GM10266 (cell line): ENCODE results near the gene DCN.

ENCODE experiments used
- DNase-seq: peaks from one replicate; pipeline ENCODE4 v3.0.0; 2012; ENCODE audit errors: extremely low spot score
- TF ChIP-seq, protein P1 (sequence below): IDR thresholded peaks from 2 replicates; pipeline ENCODE4 v1.5.1; 2012; ENCODE audit warnings: mild to moderate bottlenecking, low read depth; ENCODE audit not compliant: control insufficient read depth, insufficient read depth; ENCODE audit errors: missing control alignments

DCN gene

DNA sequence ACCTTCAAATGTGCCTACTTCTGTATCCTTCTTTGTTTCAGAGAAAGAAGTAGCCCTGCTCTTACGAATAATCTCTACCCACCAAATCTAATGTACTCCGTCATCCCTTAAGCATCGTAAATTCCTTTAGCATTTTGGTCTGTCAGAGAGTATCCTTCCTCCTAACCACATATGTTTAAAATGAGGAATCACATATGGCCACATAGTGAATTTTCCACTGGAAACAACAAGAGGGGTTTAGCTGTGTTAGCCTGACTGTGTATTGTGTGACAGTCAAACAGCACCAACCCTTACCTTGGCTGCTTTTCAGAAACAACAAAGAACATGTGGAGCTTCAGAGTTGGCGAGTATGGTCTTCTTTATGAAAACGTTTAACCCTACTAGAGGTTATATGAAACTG, 76.8 kb downstream of the DCN start:
- DNase-seq: no peak
- TF ChIP-seq, protein P1, sequence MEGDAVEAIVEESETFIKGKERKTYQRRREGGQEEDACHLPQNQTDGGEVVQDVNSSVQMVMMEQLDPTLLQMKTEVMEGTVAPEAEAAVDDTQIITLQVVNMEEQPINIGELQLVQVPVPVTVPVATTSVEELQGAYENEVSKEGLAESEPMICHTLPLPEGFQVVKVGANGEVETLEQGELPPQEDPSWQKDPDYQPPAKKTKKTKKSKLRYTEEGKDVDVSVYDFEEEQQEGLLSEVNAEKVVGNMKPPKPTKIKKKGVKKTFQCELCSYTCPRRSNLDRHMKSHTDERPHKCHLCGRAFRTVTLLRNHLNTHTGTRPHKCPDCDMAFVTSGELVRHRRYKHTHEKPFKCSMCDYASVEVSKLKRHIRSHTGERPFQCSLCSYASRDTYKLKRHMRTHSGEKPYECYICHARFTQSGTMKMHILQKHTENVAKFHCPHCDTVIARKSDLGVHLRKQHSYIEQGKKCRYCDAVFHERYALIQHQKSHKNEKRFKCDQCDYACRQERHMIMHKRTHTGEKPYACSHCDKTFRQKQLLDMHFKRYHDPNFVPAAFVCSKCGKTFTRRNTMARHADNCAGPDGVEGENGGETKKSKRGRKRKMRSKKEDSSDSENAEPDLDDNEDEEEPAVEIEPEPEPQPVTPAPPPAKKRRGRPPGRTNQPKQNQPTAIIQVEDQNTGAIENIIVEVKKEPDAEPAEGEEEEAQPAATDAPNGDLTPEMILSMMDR: no peak

DNA sequence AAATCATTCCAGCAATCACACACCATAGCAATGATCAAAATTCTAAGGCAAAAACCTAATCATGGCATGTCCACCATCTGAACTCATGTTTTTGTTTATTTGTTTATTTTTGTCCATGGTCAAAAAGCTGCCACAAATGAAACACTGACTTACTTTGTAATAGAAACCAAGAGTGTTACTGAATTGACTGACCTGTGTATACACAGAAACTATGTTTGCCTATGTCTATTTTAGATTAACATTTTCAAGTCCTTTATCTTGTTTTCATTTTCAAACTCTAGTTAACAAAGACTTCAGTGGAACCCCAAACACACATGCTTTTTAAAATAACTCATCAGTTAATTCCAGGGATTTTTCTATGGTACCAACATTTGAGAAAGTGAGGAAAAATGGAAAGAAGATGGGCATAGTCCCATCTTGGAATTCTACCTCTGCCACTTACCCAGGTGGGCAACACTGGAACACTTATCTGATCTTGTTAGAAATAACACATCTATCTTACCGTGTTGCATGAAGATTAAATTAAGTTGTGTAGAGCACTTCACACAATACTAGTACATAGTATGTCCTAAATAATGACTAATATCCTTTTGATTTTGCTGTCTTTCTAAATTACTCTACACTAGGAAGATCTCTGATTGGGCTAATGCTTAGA, 77.7 kb downstream of the DCN start:
- TF ChIP-seq, protein P1: no peak
- DNase-seq: no peak

DNA sequence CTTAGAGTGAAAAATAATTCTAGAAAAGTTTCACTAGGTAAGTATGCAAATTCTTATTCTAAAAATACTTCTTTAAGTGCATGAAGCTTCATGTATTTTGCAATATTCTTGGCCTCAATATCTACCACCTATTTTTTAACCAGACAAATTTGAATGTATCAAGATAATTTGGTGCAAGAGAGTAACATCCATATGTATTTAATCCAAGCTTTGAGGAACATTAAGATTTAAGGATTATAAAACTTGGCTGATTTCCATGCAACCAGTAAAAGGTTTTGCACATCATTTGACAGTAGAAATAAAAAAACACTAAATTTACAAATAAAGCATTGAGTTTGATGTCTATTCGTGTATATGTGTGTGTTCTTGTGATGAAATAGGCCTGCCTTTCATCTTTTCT, 79.0 kb downstream of the DCN start:
- no peak for DNase-seq
- TF ChIP-seq, protein P1: no peak

DNA sequence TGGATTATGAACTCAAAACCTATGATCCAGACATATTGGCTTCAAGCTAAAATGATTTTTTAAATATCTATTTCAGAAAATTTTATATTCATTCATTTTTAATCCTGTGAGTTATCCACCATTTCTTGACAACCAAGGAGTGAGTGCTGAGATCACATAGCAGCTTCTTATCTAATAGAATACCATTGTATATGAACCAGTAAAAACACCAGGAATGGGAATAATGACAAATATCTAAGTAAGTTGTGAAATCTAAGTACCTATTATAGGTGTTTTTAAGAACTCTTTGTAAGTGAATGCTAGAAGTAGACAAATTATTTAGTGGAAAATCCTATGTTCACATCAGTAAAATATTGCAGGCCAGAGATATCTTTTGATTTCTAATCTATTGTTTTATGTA, 79.5 kb downstream of the DCN start:
- no peak for DNase-seq
- TF ChIP-seq, protein P1: no peak

DNA sequence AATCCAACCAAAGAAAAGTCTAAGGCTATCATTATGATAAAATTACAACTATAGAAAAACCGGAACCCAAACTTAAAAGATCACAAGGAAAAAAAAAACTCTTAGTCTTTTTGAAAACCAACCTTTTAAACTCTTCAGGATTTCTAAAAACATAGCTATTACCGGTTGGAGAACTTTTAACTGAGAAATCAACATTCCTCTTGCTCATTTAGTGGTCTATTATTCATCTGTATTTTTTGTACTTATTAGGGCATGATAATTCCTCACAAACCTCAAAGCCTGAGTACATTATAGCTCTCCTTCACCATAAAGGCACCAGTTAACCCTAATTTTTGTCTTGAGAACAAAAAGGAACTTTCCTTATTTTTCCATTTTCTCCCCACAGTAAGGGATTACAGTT, 81.7 kb downstream of the DCN start:
- DNase-seq: no peak
- TF ChIP-seq, protein P1: no peak

DNA sequence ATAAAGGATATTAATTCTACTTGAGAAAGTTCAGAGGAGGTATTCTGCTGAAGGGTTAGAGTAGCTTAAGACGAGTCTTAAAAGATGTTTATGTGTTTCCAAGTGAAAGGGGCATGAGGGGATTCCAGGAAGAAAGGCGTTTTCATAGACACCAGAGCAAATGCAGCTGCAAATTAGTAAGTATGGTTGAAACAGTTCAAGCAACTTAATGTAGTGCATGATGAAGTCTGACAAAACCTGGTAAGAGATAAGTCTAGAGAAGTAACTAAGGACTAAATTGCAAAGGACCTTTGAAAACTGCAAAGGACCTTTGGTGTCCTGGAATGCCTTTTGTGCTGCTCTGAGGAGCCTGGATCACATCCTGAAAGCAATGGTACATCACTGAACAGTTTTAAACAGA, 82.8 kb downstream of the DCN start:
- TF ChIP-seq, protein P1: no peak
- no peak for DNase-seq

DNA sequence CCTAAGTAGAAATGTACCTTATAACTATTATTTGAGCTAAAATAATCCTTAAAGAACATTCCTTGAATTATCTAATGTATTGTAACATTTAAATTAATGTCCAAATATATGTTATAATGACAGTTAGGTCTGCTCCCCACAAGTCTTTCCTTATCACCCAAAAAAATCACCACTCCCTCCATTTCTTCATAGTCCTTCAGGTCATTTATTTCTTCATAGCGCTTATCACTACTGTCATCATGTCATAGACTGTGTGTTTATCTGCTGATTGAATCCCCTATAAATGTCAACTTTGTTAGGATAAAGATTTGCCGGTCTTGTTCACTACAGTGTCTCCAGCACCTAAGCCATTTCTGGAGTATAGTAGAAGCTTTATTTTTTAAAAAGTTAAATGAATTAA, 83.3 kb downstream of the DCN start:
- DNase-seq: no peak
- TF ChIP-seq, protein P1: no peak
